HG02938 (cell line): ENCODE measurements around the gene HOXA4.

ENCODE experiments used
- ATAC-seq: cut with Tn5 transposase; IDR thresholded peaks from one replicate; pipeline ENCODE4 v1.9.1; 2021; ENCODE audit warnings: mild to moderate bottlenecking, moderate library complexity; ENCODE audit not compliant: unreplicated experiment

HOXA4 gene

DNA sequence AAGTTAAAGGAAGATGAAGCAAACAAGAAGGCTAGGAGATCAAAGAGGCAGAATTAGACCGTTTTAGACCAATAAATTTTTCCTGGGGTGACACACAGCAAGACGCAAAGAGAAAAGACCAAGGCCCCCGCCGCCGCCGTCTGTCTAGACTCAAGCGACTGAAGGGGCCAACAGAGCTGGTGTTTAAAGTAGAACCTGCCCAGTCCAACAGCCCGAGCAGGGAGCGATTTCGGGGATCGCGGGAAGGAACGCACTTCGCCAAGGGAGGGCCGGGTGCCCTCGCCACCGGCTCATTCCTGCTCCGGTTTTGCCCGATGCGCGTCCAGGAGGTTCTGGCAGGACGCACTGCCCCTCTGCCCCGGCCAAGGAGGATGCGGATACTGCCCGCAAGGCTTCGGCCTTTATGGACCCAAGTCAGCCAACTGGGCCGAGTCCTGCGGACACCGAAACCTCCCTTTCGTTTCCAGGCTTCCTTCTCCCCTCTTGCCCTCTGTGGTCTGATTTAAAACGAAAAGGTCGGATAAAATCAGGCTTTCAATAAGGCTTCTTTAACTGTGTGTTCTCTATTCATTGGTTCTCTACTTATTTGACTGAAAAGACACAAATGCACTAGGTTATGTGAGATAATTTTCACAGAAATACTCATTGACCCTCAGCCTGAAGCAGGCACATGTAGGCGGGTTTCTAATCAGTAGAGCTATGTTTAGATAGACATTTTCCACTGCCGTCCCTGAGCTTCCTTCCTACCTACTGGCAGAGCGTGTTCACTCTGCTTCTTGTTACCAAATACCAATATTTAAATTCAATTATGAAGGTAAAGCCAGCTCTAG, 28.1 kb upstream of the HOXA4 start:
- ATAC-seq, result no peak

DNA sequence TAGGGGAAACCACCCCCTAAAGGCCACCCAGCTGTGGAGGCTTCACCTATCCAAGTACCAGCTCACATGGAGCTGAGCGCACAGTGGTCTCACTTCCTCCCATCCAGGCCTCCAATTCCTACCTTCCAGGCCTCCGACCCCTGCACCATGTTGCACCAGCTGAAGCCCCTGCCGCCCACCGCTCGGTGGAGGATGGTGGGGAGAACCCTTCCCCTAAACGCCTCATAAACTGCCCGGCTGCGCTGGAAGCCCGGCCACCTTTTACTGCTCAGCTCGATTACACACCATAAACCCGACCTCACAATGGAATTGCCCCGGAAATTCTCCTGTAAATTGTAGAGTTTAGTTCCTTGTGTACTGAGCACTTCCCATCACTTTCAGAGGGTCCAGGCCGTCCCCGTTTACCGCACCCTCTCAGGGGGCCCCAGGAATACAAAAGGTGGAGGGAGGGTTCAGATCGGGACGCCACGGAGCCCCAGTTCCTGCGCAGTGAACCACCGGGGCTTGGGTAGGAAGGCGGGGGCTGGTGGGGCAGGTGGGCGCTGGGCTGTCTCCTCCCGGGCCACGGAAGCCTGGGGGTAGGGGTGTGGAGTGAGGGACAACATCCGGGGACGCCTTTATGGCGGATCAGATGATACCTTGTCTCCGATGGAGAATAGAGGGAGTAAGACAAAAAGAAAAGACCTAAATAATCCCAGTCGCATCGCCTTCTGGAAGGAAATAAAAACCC, 27.3 kb upstream of the HOXA4 start:
- no peak for ATAC-seq

DNA sequence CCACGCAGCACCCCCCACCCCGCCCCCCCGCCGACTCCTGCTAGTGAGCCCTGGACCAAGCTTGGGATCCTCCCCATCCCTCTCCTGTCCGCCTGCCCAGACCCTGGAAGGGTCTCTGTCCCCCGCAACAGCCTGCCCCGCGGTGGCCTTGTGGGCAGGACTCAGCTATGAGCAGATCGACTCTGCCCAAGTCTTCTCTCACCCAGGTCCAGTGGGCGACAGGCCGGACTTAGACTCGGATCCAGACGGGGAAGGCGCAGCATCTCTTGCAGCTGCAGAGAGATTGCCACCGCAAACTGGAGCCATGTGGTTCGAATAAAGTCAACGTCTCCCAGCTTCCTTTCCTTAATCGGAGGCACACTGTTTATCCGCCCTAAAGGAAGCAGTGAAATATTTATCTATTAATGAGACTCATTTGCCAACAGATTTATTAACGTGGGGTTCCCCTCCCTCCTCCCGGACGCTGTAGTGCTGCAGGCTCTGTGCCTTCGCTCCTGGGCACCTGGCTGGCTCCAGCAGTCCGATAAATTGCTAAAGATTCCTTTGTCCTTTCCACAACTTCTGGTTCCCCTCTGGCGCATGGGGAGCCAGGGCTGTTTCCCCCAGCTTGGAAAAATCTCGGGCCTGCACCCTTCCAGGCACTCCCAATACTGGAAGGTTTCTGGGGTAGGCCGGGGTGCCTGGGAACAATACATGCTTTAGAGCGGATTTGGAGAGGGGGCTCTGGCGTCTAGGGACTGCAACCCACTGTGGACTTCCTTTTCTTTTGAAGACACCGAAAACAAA, 26.6 kb upstream of the HOXA4 start:
- no peak for ATAC-seq

DNA sequence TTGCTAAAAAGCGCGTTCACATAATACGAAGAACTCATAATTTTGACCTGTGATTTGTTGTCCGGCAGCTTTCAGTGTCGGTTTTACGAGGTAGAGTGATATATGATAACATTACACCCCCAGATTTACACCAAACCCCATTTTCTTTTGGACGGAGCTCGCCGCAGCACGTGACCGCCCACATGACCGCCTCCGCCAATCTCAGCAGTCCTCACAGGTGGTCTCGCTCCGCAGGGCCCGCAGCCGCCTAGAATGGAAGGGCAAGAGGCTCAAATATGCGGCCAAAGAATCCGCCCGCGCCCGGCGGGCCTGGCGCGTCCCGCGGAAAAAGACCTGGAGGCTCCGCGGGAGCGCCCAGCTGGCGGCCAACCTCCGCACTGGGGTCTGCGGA, 25.9 kb upstream of the HOXA4 start, which contains the start of gene HOXA7:
TSS of gene HOXA7 (minus strand) at position 168 of the 391 bp plus-strand sequence. CDS start at position 38, 130 bp downstream.
- ATAC-seq, result no peak

DNA sequence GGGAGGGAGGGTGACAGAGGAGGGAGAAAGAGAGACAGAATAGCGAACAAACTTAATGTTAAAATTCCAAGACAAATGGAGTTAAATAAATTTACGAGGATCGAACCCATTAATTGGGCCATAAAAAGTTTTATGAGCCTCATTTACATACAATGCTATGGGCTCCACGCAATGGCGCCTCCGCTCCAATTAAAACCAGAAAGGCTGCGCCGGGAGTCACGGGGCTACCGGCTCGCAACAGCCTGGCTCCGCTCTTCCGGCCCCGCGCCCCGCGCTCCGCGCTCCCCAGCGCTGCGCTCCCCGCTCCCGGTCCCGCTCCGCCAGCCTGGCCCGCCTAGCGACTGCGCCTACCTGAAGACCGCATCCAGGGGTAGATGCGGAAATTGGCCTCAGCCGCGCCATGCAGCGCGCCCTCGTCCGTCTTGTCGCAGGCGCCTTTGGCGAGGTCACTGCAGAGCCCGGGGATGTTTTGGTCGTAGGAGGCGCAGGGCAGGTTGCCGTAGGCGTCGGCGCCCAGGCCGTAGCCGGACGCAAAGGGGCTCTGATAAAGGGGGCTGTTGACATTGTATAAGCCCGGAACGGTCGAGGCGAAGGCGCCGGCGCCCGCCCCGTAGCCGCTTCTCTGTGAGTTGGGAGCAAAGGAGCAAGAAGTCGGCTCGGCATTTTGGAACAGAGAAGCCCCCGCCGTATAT, 25.4 kb upstream of the HOXA4 start:
- no peak for ATAC-seq

DNA sequence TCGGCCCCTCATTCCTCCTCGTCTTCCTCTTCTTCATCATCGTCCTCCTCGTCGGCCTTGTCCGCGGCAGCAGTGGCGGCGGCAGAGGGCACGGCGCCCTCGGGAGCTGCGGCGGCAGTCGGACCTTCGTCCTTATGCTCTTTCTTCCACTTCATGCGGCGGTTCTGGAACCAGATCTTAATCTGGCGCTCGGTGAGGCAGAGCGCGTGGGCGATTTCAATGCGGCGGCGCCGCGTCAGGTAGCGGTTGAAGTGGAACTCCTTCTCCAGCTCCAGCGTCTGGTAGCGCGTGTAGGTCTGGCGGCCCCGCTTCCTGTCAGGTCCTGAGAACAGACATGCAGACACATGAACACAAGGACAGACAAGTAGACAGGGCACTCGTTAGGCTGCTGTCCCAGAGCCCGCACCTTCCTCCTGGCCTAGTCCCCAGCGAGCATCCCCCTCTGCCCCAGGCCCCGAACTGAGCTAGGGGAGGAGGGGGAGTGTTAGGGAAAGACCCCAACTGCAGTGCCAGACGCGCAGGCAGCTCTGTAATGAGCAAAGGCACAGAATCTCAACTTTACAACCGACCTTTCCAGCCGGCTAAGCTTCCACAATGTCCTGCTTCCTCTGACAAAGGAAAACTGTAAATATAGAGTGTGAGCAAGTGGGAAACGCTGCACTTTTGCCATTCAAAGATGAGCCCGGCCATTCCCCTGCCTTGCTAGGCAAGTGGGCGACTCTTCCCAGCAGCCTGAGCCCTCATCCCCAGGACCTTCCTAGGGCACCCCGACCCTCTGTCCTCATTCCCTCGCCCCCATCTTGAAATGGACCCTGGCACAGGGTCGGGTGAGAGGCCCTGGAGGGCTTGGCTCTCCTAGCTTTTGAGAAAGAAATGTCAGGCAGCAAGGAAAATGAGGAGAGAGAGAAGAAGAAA, 24.6 kb upstream of the HOXA4 start:
- no peak for ATAC-seq

DNA sequence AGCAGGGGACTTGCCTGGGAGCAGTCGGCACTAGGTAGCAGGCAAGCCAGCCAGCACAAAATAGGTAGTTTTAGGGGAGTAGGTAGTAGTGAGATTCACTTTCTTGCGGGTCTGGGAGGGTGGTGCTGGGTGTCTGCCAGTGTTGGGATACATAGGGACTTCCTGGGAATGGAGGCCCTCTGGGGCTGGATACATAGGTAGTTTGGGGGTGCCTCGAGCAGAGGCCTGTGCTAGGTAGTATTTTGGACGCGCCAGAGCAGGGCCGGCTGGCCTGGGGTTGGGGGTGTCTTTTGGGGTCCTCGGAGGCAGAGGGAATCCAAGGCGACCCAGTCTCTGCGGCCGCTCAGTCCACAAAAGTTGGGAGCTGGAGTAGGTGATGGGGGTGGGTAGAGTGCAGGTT, 23.8 kb upstream of the HOXA4 start:
- no peak for ATAC-seq

DNA sequence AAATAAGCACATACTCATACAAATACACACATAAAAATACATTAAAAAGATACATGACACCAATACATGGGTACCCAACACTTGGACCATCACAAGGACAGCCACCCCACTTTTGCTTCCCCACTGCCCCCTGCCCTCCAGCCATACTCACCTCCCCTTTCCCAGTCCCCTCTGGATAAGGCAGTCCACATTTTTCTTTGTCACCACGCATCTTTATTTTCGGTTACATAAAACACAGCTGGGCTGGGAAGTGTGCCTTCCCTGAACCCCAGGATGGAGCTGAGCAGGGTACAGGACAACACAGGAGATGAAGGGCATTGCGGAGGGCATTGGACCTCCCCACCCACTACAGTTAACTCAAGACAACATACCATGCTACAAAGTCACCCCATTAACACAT, 23.0 kb upstream of the HOXA4 start:
- no peak for ATAC-seq

DNA sequence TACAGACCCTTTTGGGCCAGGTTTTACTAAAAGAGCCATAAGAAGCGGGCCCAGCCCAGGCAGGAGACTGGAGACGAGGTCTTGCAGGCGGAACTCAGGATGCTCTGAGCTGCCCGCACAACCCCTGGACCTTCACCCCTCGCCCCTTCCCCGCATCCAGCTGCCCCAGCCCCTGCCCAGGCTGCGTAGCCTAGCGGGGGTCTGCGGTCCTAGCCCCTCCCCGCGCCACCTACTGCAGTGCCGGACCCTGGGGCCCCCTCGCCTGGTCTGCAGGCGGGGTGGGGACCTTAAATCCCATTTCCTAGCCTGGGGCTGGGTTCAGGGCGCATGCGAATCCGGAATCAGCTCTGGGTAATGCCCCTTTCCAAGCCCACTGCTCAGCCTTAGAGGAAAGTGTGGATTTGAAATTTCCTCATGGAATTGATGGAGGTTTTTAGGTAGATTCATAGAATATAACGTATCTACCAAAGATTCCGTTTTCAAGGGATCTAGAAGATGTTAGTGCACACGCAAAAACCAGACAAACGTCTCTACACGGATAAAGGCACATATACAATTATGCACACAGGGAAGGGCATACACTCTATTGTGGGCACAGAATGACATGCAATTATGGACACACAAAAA, 22.4 kb upstream of the HOXA4 start:
- ATAC-seq, result no peak

DNA sequence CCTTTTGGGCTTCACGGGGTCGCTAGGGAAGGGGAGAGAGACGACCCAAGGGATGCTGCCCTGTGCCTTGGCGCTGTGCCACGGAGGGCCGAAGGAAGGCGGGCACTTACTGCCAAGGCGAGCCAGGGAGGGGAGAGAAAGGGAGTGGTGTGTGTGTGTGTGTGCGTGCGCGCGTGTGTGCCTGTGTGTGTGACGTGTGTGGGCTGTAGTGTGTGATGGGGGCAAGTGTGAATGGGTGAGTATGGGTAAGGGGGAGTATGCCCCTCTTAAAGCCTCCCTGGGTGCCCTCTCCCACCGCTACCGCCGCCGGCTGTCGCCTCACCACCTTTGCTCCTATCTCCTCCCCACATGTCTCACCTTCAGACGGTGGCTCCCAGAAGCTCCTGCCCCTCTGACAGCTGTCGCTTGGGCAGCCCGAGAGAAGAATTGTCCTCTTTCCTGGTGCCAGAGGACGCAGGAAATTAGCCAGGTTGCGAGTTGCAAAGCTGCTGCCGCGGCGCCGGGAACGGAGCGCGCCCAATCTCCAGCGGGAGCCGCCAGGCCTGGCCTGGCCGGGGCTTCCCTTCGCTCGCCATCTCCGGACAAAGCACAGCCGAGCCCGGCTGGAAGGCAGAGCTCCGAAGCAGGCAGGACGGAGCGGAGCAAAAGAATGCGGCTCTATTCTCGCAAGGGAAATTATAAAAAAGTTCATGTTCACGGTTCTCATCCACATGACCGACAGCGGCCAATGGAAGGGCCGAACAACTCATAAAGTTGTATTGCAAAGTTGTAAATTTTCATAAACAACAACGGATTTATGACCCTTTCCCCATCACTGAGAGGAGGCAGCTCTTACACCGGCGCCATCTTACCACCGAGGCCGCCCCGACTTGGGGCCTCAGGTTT, 21.6 kb upstream of the HOXA4 start, which contains the start of gene HOXA3:
TSS of gene HOXA3 (minus strand) at position 653 of the 885 bp plus-strand sequence. CDS start 41,943 bp downstream, outside the sequence.
- no peak for ATAC-seq

DNA sequence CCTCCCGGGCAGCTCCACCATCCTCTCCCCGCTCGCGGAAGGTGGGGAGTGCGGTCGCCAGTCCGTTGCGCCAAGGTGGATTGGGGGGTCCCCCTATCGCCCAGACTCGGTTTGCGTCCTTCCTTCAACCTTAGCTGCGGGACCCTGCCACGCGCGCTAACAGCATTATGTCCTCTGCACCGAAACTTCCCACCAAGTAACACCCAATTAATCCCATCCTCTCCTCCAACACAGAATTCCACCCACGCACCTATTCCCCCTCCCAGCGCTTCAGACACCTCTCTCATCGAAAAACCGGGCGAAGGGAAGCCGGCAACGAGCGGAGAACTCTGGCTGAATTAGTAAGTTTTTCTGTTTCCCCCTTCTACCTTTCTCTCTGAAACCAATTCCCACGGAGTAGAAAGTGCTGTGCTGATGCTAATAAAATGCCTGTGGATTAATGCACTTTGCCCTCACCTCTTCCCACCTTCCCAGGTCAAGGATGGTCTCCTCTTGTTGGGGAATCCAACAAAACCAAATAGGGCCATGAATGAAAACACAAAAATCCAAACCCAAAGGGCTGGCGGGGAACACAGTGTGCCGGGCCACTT, 20.9 kb upstream of the HOXA4 start:
- ATAC-seq, result no peak

DNA sequence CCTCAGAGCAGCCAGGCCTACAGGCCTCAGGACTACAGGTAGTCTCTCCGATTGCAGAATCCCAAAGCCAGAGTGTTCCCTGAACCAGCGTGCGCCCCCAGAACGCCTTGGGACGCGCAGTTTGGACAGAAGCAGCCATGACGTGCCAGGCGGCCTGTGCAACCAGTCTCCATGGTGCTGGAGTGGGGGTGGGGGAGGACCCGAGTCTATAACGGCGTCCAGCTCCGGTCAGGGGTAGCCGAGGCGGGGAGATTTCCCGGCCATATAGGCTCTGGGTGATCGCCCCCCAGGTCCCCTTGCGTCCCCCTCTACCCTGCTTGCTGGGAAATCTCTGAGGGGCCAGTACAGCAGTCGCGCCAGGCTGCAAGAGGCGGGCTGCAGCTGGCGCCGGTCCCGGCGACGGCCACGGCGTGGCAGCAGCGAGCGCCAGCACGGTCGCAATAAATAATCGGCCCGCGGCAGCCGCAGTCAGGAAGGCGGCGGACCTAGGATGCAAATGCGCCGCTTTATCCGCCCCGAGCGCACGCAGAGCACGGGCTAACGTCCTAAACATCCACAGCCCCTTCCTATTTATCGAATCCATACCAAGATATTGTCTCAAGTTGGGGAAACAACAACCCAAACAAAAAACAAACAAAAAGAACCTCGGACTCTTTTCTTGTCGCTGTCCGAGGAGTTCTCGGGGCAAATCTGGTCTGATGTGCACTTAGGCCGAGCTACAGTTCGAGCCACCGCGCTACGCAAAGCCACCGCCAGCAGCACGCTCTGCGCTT, 20.2 kb upstream of the HOXA4 start:
- ATAC-seq, result peak; percentile 64

DNA sequence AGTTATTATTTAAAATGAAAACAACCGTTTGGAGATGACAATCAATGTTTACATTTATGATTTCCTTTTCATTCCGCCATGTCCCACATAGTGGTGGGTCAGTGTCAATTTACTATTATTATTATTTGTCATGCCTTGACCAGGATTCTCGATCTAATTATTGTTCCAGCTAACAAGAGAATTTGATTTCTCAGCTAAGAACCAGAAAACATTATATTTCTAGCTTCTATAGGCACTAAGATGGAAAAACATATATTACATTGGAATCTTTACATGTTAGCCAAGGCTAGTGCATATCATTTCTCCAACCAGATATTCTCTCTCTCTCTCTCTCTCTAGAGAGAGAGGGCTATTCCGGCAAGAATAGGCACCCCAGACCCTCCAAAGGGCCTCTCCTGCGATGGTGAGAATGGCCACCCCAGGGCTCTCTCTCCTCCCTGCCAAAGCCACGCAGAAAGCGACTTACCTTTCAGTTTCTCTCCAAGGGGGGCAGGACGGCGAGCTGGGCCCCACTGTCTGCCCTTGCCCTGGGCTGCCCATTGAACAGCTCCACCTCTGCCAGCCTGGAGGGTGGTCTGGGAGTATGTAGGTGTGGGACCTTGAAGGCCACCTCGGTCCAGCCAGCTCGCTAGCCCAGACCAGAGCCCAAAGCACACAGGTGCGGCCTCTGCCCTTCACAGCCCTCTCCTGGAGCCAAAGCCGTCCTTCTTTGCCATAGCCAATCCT, 19.4 kb upstream of the HOXA4 start:
- no peak for ATAC-seq

DNA sequence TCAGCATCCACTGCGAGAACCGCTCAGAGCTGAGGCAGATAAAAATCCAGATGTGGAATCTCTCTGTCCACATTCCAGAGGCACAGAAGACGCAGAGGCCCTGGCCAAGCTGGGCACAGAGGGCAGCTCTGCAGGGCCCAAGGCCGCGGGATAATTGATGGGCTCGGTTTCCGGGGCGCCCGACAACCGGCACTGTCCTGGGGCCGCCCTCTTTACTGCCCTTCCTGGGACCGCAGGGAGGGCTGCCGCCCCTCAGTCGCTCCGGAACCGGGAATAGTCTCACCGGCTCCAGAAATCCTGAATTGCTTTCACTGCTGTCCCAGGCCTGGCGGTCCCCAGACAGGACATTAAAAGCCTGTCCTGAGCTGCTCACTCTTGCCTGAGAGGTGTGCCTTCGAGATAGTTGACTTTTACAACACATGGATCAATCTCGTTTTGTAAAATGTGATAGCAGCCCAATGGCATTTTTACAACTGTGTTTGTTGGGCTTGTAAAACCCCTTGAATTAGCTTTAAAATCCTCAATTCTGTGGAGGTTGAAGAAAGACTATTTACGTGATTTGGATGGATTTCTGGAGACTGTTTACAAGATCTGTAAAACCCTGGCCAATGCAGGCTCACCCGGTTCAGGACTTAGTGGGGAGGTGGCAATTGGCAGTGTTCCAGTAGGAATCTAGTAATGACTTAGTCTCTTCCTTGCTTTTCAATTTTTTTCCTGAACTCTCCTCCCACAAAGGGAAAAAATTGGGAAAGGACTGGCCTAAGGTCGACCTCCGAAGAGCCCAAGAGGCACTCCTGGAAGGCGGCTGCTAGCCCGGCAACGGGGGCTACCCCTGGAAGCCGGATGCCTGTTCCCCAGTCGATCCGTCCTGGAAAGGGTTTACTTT, 18.4 kb upstream of the HOXA4 start:
- ATAC-seq, result no peak

DNA sequence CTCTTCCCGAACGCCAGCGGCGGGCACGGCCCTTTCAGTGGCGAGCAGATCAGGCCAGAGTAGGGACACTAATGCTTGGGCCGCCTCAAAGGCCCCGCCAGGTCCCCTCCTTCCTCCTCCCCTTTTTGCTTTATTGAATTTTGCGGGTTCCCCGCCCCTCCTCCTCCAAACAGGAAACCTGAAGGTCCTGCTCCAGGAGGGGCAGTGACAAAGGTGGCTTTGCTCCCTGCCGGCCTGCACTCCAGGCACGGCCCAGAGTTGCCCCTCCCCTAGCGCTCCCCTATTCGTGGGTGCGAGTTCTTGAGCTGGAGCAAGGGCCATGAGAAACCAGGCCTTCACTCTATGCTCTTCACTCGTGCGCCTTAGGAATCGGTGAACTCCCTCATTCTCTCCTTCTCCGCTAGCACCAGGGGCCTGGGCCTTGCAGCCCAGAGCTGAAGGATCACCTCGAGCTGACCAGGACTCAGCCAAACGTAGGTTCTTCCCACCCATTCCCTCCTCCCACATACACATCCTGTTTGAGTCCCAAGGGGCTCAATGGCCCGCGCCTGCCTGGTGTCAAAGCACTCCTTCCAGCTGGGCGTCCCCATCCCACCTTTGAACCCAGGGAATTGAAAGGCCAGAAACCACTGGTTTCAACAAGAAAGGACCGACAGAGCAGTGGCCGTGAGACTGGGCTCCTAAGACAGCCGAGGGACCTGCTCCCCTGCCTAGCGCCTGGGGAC, 17.6 kb upstream of the HOXA4 start:
- ATAC-seq, result no peak
